ENCODE results near the gene MCTP1.
A peak's percentile ranks its signal among the peaks of the same experiment; 100 is the strongest.

Gene MCTP1

DNA sequence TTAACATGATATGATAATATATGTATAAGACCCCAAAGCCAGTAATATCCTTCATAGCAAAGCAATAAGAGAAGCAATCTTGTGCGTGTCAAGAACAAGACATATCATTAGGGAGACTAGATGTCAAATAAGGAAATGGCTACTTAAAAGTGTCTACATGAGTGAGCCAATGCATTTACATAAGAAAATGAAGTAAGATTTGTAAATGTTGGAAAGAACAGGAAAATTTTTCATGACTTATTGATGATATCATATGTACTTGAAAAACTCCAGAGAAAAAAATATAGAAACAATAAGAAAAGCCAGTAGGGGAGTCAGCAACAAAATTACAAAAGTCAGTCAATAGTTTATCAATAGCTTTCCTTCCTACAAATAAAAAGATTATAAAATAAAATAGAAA lies 13.8 kb upstream of the MCTP1 start (continued):
- TF ChIP-seq PPARA (CRISPR knock-in tag; IDR thresholded peaks at IDR 0.05; ENCODE audit: borderline replicate concordance), result no peak

DNA sequence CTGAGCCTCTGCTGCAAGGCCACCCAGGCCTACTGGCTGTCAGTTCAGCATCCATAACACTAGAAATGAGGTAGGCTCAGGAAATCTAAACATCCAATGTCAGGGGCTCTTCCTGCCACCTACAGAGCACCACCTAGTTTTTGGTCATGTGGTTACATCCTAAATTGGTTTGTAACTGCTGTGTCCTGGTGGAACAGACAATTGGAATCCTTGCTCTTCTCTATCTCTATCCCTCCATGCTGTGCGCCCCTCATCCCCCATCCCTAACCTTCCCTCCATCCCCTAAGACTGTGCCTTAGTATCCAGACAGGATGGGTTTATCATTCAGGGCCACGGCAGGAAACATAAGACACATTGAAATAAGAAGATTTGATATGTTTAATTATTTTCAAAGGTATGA lies 11.4 kb upstream of the MCTP1 start:
- ATAC-seq, result no peak

DNA sequence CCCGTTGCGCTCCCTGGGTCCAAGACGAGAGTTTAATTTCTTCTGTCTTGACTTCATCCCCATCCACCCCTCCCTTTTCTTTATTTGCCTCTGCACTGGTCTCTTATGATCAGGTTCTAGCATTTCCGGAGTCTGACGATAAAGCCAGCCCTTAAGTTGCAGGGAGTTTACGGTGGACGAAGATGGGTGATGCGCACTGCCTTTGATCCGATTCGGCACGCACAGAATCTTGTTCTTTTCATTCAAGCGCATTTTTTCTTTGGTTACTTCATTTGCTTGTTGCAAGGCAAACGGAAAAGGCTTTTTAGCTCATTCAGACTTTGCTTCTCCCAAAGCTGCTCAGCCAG lies 488 bp upstream of the MCTP1 start:
- peak; percentile 3; the same call in 2 of the 3 replicates for ATAC-seq
- TF ChIP-seq TOX (CRISPR knock-in tag; IDR thresholded peaks at IDR 0.05; ENCODE audit: borderline replicate concordance) (no peak), OSR1 (CRISPR knock-in tag; IDR thresholded peaks at IDR 0.05) (no peak), ISL1 (CRISPR knock-in tag; IDR thresholded peaks at IDR 0.05) (no peak), ZC3H10 (CRISPR knock-in tag; IDR thresholded peaks at IDR 0.05) (no peak), ZNF565 (CRISPR knock-in tag; conservative IDR thresholded peaks at IDR 0.05; ENCODE audit: low read depth) (no peak), ARNTL (CRISPR knock-in tag; IDR thresholded peaks at IDR 0.05; ENCODE audit: borderline replicate concordance, low read depth) (no peak), PPARA (CRISPR knock-in tag; IDR thresholded peaks at IDR 0.05; ENCODE audit: borderline replicate concordance) (no peak), SNAI2 (CRISPR knock-in tag; IDR thresholded peaks at IDR 0.05) (no peak), ZFP30 (CRISPR knock-in tag; IDR thresholded peaks at IDR 0.05) (no peak), GLIS3 (CRISPR knock-in tag; IDR thresholded peaks at IDR 0.05) (no peak), ZNF70 (CRISPR knock-in tag; IDR thresholded peaks at IDR 0.05) (no peak), ESRRG (CRISPR knock-in tag; IDR thresholded peaks at IDR 0.05) (no peak), RARB (CRISPR knock-in tag; IDR thresholded peaks at IDR 0.05) (no peak), CSDC2 (CRISPR knock-in tag; IDR thresholded peaks at IDR 0.05) (no peak), ZFP3 (CRISPR knock-in tag; IDR thresholded peaks at IDR 0.05) (no peak), ZNF8 (CRISPR knock-in tag; IDR thresholded peaks at IDR 0.05) (no peak)
- TF ChIP-seq, protein P1, sequence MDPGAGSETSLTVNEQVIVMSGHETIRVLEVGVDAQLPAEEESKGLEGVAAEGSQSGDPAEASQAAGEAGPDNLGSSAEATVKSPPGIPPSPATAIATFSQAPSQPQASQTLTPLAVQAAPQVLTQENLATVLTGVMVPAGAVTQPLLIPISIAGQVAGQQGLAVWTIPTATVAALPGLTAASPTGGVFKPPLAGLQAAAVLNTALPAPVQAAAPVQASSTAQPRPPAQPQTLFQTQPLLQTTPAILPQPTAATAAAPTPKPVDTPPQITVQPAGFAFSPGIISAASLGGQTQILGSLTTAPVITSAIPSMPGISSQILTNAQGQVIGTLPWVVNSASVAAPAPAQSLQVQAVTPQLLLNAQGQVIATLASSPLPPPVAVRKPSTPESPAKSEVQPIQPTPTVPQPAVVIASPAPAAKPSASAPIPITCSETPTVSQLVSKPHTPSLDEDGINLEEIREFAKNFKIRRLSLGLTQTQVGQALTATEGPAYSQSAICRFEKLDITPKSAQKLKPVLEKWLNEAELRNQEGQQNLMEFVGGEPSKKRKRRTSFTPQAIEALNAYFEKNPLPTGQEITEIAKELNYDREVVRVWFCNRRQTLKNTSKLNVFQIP (CRISPR knock-in tag; IDR thresholded peaks at IDR 0.05; ENCODE audit: borderline replicate concordance, low read depth), result no peak
- TF ChIP-seq, protein P2, sequence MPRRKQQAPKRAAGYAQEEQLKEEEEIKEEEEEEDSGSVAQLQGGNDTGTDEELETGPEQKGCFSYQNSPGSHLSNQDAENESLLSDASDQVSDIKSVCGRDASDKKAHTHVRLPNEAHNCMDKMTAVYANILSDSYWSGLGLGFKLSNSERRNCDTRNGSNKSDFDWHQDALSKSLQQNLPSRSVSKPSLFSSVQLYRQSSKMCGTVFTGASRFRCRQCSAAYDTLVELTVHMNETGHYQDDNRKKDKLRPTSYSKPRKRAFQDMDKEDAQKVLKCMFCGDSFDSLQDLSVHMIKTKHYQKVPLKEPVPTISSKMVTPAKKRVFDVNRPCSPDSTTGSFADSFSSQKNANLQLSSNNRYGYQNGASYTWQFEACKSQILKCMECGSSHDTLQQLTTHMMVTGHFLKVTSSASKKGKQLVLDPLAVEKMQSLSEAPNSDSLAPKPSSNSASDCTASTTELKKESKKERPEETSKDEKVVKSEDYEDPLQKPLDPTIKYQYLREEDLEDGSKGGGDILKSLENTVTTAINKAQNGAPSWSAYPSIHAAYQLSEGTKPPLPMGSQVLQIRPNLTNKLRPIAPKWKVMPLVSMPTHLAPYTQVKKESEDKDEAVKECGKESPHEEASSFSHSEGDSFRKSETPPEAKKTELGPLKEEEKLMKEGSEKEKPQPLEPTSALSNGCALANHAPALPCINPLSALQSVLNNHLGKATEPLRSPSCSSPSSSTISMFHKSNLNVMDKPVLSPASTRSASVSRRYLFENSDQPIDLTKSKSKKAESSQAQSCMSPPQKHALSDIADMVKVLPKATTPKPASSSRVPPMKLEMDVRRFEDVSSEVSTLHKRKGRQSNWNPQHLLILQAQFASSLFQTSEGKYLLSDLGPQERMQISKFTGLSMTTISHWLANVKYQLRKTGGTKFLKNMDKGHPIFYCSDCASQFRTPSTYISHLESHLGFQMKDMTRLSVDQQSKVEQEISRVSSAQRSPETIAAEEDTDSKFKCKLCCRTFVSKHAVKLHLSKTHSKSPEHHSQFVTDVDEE (CRISPR knock-in tag; IDR thresholded peaks at IDR 0.05), result no peak
- TF ChIP-seq, protein P3, sequence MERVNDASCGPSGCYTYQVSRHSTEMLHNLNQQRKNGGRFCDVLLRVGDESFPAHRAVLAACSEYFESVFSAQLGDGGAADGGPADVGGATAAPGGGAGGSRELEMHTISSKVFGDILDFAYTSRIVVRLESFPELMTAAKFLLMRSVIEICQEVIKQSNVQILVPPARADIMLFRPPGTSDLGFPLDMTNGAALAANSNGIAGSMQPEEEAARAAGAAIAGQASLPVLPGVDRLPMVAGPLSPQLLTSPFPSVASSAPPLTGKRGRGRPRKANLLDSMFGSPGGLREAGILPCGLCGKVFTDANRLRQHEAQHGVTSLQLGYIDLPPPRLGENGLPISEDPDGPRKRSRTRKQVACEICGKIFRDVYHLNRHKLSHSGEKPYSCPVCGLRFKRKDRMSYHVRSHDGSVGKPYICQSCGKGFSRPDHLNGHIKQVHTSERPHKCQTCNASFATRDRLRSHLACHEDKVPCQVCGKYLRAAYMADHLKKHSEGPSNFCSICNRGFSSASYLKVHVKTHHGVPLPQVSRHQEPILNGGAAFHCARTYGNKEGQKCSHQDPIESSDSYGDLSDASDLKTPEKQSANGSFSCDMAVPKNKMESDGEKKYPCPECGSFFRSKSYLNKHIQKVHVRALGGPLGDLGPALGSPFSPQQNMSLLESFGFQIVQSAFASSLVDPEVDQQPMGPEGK (CRISPR knock-in tag; IDR thresholded peaks at IDR 0.05; ENCODE audit: borderline replicate concordance), result no peak
- TF ChIP-seq, protein P4, sequence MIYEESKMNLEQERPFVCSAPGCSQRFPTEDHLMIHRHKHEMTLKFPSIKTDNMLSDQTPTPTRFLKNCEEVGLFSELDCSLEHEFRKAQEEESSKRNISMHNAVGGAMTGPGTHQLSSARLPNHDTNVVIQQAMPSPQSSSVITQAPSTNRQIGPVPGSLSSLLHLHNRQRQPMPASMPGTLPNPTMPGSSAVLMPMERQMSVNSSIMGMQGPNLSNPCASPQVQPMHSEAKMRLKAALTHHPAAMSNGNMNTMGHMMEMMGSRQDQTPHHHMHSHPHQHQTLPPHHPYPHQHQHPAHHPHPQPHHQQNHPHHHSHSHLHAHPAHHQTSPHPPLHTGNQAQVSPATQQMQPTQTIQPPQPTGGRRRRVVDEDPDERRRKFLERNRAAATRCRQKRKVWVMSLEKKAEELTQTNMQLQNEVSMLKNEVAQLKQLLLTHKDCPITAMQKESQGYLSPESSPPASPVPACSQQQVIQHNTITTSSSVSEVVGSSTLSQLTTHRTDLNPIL (CRISPR knock-in tag; IDR thresholded peaks at IDR 0.05; ENCODE audit: low read depth), result no peak

More for the DNA sequence above, 11.4 kb upstream of the MCTP1 start:
- TF ChIP-seq ZFP30 (CRISPR knock-in tag; IDR thresholded peaks at IDR 0.05) (no peak), TOX (CRISPR knock-in tag; IDR thresholded peaks at IDR 0.05; ENCODE audit: borderline replicate concordance) (no peak), ZNF565 (CRISPR knock-in tag; conservative IDR thresholded peaks at IDR 0.05; ENCODE audit: low read depth) (no peak), TCF4 (CRISPR knock-in tag; IDR thresholded peaks at IDR 0.05; ENCODE audit: borderline replicate concordance) (no peak), ESRRG (CRISPR knock-in tag; IDR thresholded peaks at IDR 0.05) (no peak), OSR1 (CRISPR knock-in tag; IDR thresholded peaks at IDR 0.05) (no peak), BACH2 (CRISPR knock-in tag; IDR thresholded peaks at IDR 0.05; ENCODE audit: borderline replicate concordance) (no peak), SNAI2 (CRISPR knock-in tag; IDR thresholded peaks at IDR 0.05) (no peak), PPARA (CRISPR knock-in tag; IDR thresholded peaks at IDR 0.05; ENCODE audit: borderline replicate concordance) (no peak)
- TF ChIP-seq, protein P2 (CRISPR knock-in tag; IDR thresholded peaks at IDR 0.05), result no peak

Data from SK-N-SH treated with all-trans-retinoic acid at 6 μM for 48 hours (cell line).